ENCODE results near the gene CNGB1. TPM values are rescaled to one million over a fixed set of nuclear protein-coding genes. Genes with fewer than 3 reads are reported as not detected.

The CNGB1 gene
- polyA plus RNA-seq, 1 of the 3 experiments (the other 2 are of a cell fraction) = 0.05 TPM

DNA sequence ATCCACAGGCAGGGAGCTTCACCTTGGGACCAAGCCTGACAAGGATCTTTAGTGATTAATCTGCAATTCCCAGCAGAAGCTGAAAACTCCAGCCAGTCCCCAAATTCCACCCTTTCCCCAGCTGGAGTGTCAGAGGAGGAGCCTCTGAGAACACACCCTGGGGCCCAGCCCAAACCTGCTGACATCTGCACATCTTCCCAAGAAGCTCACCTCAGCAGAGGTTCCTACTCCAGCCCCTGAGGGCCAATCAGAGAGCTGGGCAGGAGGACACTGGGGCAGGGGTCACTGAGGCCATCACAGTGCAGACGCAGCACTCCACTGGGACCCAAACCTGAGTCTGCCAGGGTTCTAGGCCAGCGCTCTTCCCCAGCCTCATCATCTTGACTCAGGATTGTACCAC is 44.9 kb downstream of the CNGB1 start:
- Histone ChIP-seq H3K9me2 (no peaks in the 10 kb centered on the region), H3K9ac (no peak overlapping the region), H3K4me1 (ENCODE audit: control insufficient read depth in 1 of 2, insufficient read depth in 2 of 2, low read depth in 1 of 2, low read length in 1 of 2) (no peaks in the 10 kb centered on the region), H3K9me3 (no peaks in the 10 kb centered on the region), H3K79me2 (ENCODE audit: insufficient read depth) (no peaks in the 10 kb centered on the region), H3K27ac (ENCODE audit: low read depth in 2 of 2, low read length in 1 of 2) (no peak overlapping the region), H3K4me3 (ENCODE audit: low read depth in 2 of 2, low read length in 1 of 2) (no peak overlapping the region), H3K4me2 (no peak overlapping the region), H2AFZ (ENCODE audit: low read depth) (no peak overlapping the region), H3K27me3 (ENCODE audit: insufficient read depth) (no peaks in the 10 kb centered on the region; the same call in 1 of the 2 replicates), H3K36me3 (replicated peaks in 1 of 2; ENCODE audit: control insufficient read depth in 1 of 2, insufficient read depth in 2 of 2, low read length in 1 of 2) (no peaks in the 10 kb centered on the region), H4K20me1 (ENCODE audit: insufficient read depth) (no peaks in the 10 kb centered on the region), H3F3A (replicated peaks; ENCODE audit: insufficient read depth) (no peaks in the 10 kb centered on the region)
- WGBS (ENCODE audit: low lambda C conversion rate) = no CpG with 5 or more reads among the region's 2 CpGs
- TF ChIP-seq GATA2 (CRISPR knock-in tag; IDR thresholded peaks at IDR 0.05) (no peak), EP300 (IDR thresholded peaks at IDR 0.05; ENCODE audit: borderline replicate concordance in 1 of 2, low read depth in 1 of 2, low read length in 1 of 2) (no peak), EZH2phosphoT487 (IDR thresholded peaks at IDR 0.05; ENCODE audit: borderline replicate concordance, low read depth) (no peak), MEF2A (IDR thresholded peaks at IDR 0.05; ENCODE audit: borderline replicate concordance, low read depth) (no peak), MXI1 (IDR thresholded peaks at IDR 0.05; ENCODE audit: low read depth, low read length) (no peak), FOXJ3 (CRISPR knock-in tag; IDR thresholded peaks at IDR 0.05) (no peak), FOXM1 (IDR thresholded peaks at IDR 0.05; ENCODE audit: low read depth) (no peak), SIN3A (IDR thresholded peaks at IDR 0.05; ENCODE audit: borderline replicate concordance, low read depth, low read length) (no peak), ELF1 (IDR thresholded peaks at IDR 0.05) (no peak), RXRA (IDR thresholded peaks at IDR 0.05; ENCODE audit: borderline replicate concordance, low read depth) (no peak), RFX5 (IDR thresholded peaks at IDR 0.05; ENCODE audit: low read length) (no peak), SMC3 (IDR thresholded peaks at IDR 0.05; ENCODE audit: low read depth, low read length) (no peak), TEAD4 (IDR thresholded peaks at IDR 0.05; ENCODE audit: borderline replicate concordance, insufficient read depth) (no peak)
- TF ChIP-seq, protein P1, sequence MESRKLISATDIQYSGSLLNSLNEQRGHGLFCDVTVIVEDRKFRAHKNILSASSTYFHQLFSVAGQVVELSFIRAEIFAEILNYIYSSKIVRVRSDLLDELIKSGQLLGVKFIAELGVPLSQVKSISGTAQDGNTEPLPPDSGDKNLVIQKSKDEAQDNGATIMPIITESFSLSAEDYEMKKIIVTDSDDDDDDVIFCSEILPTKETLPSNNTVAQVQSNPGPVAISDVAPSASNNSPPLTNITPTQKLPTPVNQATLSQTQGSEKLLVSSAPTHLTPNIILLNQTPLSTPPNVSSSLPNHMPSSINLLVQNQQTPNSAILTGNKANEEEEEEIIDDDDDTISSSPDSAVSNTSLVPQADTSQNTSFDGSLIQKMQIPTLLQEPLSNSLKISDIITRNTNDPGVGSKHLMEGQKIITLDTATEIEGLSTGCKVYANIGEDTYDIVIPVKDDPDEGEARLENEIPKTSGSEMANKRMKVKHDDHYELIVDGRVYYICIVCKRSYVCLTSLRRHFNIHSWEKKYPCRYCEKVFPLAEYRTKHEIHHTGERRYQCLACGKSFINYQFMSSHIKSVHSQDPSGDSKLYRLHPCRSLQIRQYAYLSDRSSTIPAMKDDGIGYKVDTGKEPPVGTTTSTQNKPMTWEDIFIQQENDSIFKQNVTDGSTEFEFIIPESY (IDR thresholded peaks at IDR 0.05; ENCODE audit: borderline replicate concordance, low read depth) = no peak
- TF ChIP-seq, protein P2, sequence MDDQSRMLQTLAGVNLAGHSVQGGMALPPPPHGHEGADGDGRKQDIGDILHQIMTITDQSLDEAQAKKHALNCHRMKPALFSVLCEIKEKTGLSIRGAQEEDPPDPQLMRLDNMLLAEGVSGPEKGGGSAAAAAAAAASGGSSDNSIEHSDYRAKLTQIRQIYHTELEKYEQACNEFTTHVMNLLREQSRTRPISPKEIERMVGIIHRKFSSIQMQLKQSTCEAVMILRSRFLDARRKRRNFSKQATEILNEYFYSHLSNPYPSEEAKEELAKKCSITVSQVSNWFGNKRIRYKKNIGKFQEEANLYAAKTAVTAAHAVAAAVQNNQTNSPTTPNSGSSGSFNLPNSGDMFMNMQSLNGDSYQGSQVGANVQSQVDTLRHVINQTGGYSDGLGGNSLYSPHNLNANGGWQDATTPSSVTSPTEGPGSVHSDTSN (IDR thresholded peaks at IDR 0.05) = no peak
- TF ChIP-seq, protein P3, sequence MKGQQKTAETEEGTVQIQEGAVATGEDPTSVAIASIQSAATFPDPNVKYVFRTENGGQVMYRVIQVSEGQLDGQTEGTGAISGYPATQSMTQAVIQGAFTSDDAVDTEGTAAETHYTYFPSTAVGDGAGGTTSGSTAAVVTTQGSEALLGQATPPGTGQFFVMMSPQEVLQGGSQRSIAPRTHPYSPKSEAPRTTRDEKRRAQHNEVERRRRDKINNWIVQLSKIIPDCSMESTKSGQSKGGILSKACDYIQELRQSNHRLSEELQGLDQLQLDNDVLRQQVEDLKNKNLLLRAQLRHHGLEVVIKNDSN (IDR thresholded peaks at IDR 0.05; ENCODE audit: borderline replicate concordance, low read depth) = no peak
- POLR2A ChIA-PET = no interaction called here
- CTCF ChIA-PET = interaction anchor here (0.7 to 1.1 kb wide), 3 partner anchors 93 to 196 kb away, joined by 3 to 4 read pairs (median 4); no protein-coding TSS in a partner anchor
- no peak for DNase-seq

Data from SK-N-SH (cell line).